Esophagus (tissue), 2 donors: ENCODE measurements around the gene STARD8. TPM values are rescaled to one million over a fixed set of nuclear protein-coding genes. Genes with fewer than 3 reads are reported as not detected.

Source experiments
- polyA plus RNA-seq, 2 donors: library from polyadenylated mRNA; stranded (reverse); fragments of 200-250 nt; gene quantifications; one replicate each; pipeline ENCODE4 v1.2.3, GENCODE V29; 2013
- donor health status: healthy with polysubstance abuse.
- donor health status: Bipolar disorder and iron deficiency.

STARD8 gene
- polyA plus RNA-seq, 2 donors: 0.75 to 0.86 TPM

Other genes with a start within 250 kb of the STARD8 start
- gene OPHN1, start 214.2 kb upstream of the STARD8 start, polyA plus RNA-seq: 1 to 10 TPM in 1 of 2 donors, under 1 TPM in 1; 0.96 to 1.2 TPM
- gene YIPF6, start 148.6 kb upstream of the STARD8 start, polyA plus RNA-seq: 1 to 10 TPM; 5.2 to 9.1 TPM
- 10 to 100 TPM; 22.2 to 24.0 TPM for gene EFNB1, start 181.4 kb downstream of the STARD8 start, polyA plus RNA-seq